PC-3 (cell line): ENCODE measurements around the gene STXBP1.

ENCODE experiments used
- CTCF ChIP-seq: fragments of 300-600 bp; sonication (generic); conservative IDR thresholded peaks from 2 replicates; pipeline ENCODE4 v1.5.1; 2017; ENCODE audit warnings: antibody characterized with exemption, low read depth, mild to moderate bottlenecking, low read length
- EZH2 ChIP-seq: fragments of 300-600 bp; sonication (generic); IDR thresholded peaks from one replicate; pipeline ENCODE4 v1.6.1; 2017; ENCODE audit warnings: antibody characterized with exemption, mild to moderate bottlenecking, low read length; ENCODE audit not compliant: unreplicated experiment
- EZH2phosphoT487 ChIP-seq: fragments of 300-600 bp; sonication (generic); IDR thresholded peaks from 2 replicates; pipeline ENCODE4 v1.6.1; 2018; ENCODE audit warnings: mild to moderate bottlenecking, antibody characterized with exemption, low read length, borderline replicate concordance

- no peak for TF ChIP-seq CTCF
- no peak for TF ChIP-seq EZH2phosphoT487
- no peak for TF ChIP-seq EZH2
These were observed 31.7 kb upstream of the STXBP1 start for GRCh38 chr9:127580366-127580765.
